Type B pancreatic cell (in vitro differentiated cells): ENCODE data around the gene AQP5. TPM values are rescaled to one million over a fixed set of nuclear protein-coding genes. Genes with fewer than 3 reads are reported as not detected.

Experiments used
- DNase-seq: peaks from one replicate; pipeline ENCODE4 v3.0.0; 2021; ENCODE audit warnings: mixed read lengths; ENCODE audit not compliant: unreplicated experiment; ENCODE audit errors: extremely low spot score
- H3K27ac Mint-ChIP-seq: 2 replicates; pipeline ENCODE4 v1.8.0; 2021; ENCODE audit warnings: mild to moderate bottlenecking, mixed read lengths
- H3K27me3 Mint-ChIP-seq: 2 replicates; pipeline ENCODE4 v1.8.0; 2021; ENCODE audit warnings: mixed read lengths
- H3K36me3 Mint-ChIP-seq: 2 replicates; pipeline ENCODE4 v1.8.0; 2021; ENCODE audit warnings: mixed read lengths
- H3K4me1 Mint-ChIP-seq: one replicate; pipeline ENCODE4 v1.8.0; 2021; ENCODE audit warnings: mixed read lengths; ENCODE audit not compliant: unreplicated experiment
- H3K4me3 Mint-ChIP-seq: 2 replicates; pipeline ENCODE4 v1.8.0; 2021; ENCODE audit warnings: mild to moderate bottlenecking, mixed read lengths
- H3K9me3 Mint-ChIP-seq: 2 replicates; pipeline ENCODE4 v1.8.0; 2021; ENCODE audit warnings: mixed read lengths
- CTCF ChIP-seq: fragments of 200-600 bp; sonication (generic); conservative IDR thresholded peaks from 2 replicates; pipeline ENCODE4 v1.5.0; 2021; ENCODE audit warnings: antibody characterized with exemption, mild to moderate bottlenecking
- total RNA-seq: library from RNA; stranded (reverse); gene quantifications from 2 replicates; pipeline ENCODE4 v1.2.1, GENCODE V29; 2021; ENCODE audit warnings: low replicate concordance

AQP5 gene
- total RNA-seq, 1 donor from 2014 or later: 0.97 TPM

GRCh38 chr12:49929581-49929980 is 32.1 kb upstream of the AQP5 start:
- H3K27me3 Mint-ChIP-seq: peaks cover 6% of the 10 kb centered on the region
- H3K27ac Mint-ChIP-seq: no peak overlapping the region
- H3K9me3 Mint-ChIP-seq: peaks cover 3% of the 10 kb centered on the region
- no peak overlapping the region for H3K4me3 Mint-ChIP-seq
- TF ChIP-seq CTCF: no peak
- H3K4me1 Mint-ChIP-seq: peaks cover 2% of the 10 kb centered on the region
- H3K36me3 Mint-ChIP-seq: no peaks in the 10 kb centered on the region
- no peak for DNase-seq

- peaks cover 5% of the 10 kb centered on the region for H3K9me3 Mint-ChIP-seq
- no peak overlapping the region for H3K4me3 Mint-ChIP-seq
- H3K27me3 Mint-ChIP-seq: peaks cover 6% of the 10 kb centered on the region
- DNase-seq: no peak
- H3K4me1 Mint-ChIP-seq: peaks cover 8% of the 10 kb centered on the region
- H3K36me3 Mint-ChIP-seq: no peaks in the 10 kb centered on the region
- no peak overlapping the region for H3K27ac Mint-ChIP-seq
- TF ChIP-seq CTCF: peak; percentile 60
Measured at GRCh38 chr12:49930515-49931288, 31.0 kb upstream of the AQP5 start.

GRCh38 chr12:49932023-49932422 is 29.6 kb upstream of the AQP5 start:
- Mint-ChIP-seq H3K27ac (no peak overlapping the region), H3K4me3 (no peak overlapping the region), H3K27me3 (peaks cover 6% of the 10 kb centered on the region), H3K9me3 (peaks cover 5% of the 10 kb centered on the region), H3K36me3 (no peaks in the 10 kb centered on the region), H3K4me1 (peaks cover 8% of the 10 kb centered on the region)
- DNase-seq: no peak
- no peak for TF ChIP-seq CTCF

- H3K27me3 Mint-ChIP-seq: peaks cover 6% of the 10 kb centered on the region
- H3K4me3 Mint-ChIP-seq: no peak overlapping the region
- TF ChIP-seq CTCF: no peak
- H3K27ac Mint-ChIP-seq: no peak overlapping the region
- peaks cover 8% of the 10 kb centered on the region for H3K4me1 Mint-ChIP-seq
- peaks cover 5% of the 10 kb centered on the region for H3K9me3 Mint-ChIP-seq
- DNase-seq: no peak
- no peaks in the 10 kb centered on the region for H3K36me3 Mint-ChIP-seq
Measured at GRCh38 chr12:49932533-49933130, 29.0 kb upstream of the AQP5 start.

GRCh38 chr12:49933796-49934195 is 27.9 kb upstream of the AQP5 start:
- Mint-ChIP-seq H3K4me3 (no peak overlapping the region), H3K27ac (no peak overlapping the region), H3K36me3 (no peaks in the 10 kb centered on the region), H3K9me3 (peaks cover 5% of the 10 kb centered on the region), H3K4me1 (peaks cover 8% of the 10 kb centered on the region), H3K27me3 (peaks cover 3% of the 10 kb centered on the region)
- no peak for TF ChIP-seq CTCF
- DNase-seq: no peak
